A673 (cell line): ENCODE results near the gene DPM2.

Experiments
- EZH2 ChIP-seq: fragments of 200-600 bp; sonication (generic); IDR thresholded peaks from 2 replicates; pipeline ENCODE4 v1.6.1; 2017; ENCODE audit warnings: borderline replicate concordance, low read depth, mild to moderate bottlenecking, mixed read lengths, antibody characterized with exemption, low read length; ENCODE audit not compliant: poor library complexity, severe bottlenecking
- TF ChIP-seq, protein P1 (sequence below): fragments of 300-800, 200-600 bp; sonication (generic); conservative IDR thresholded peaks from 2 replicates; pipeline ENCODE4 v1.5.1; 2017; ENCODE audit warnings: low read depth, mild to moderate bottlenecking, antibody characterized with exemption, low read length, moderate library complexity, mixed read lengths

DNA sequence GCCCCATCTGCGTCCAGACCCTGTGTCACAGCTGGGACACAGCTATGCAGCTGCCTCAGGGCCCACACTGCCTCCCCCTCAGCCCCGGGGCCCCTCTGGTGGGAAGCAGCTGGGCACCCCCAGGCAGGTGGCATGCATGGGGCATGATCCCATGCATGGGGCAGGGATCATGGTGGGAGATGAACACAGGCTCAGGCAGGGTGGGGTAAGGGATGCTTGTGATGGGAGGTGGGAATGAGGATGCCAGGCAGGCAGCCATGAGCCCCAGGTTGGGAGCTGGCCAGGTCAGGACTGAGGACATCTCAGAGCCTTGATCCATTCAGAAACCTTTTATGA lies 23.5 kb upstream of the DPM2 start:
- TF ChIP-seq, protein P1, sequence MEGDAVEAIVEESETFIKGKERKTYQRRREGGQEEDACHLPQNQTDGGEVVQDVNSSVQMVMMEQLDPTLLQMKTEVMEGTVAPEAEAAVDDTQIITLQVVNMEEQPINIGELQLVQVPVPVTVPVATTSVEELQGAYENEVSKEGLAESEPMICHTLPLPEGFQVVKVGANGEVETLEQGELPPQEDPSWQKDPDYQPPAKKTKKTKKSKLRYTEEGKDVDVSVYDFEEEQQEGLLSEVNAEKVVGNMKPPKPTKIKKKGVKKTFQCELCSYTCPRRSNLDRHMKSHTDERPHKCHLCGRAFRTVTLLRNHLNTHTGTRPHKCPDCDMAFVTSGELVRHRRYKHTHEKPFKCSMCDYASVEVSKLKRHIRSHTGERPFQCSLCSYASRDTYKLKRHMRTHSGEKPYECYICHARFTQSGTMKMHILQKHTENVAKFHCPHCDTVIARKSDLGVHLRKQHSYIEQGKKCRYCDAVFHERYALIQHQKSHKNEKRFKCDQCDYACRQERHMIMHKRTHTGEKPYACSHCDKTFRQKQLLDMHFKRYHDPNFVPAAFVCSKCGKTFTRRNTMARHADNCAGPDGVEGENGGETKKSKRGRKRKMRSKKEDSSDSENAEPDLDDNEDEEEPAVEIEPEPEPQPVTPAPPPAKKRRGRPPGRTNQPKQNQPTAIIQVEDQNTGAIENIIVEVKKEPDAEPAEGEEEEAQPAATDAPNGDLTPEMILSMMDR, result no peak
- TF ChIP-seq EZH2, result no peak
